ENCODE measurements around the gene SPARC.
"Not testable (repeated sequence)": the region's sequence is repeated elsewhere in the genome, so short reads cannot be mapped to it uniquely, and the experiment has no call there.

Gene SPARC

DNA sequence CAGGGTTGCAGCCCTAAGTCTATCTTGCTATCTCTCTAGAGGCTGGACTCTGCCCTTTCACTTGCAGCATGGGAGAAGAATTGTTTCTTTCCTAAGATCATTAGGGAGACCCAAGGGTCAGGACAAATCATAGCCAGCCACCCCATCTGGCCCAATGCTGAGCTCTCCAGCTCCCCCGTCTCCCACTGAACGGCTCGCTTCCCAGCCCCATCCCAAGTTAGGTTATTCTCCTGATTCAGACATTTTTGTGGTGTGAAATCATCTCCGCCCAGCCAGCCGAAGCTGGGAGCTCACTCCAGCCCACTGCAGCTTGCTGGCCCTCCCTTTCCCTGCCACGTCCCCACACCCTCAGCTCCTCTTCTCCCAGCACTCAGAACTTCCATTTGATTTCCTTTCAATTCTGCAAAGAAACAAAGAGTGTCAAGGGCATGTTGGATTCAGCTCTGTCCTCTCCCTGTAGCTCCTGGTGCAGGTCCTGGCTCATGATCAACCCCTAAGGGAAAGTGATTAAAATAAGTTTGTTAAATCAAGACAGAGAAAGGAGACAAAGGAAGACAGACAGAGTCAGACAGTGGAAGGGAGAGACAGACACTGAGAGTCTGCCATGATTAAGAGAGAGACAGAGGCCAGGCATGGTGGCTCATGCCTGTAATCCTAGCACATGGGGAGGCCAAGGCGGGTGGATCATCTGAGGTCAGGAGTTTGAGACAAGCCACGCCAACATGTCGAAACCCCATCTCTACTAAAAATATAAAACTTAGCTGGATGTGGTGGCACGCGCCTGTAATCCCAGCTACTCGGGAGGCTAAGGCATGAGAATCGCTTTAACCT is 12.6 kb upstream of the SPARC start:
- DNase-seq = no peak

DNA sequence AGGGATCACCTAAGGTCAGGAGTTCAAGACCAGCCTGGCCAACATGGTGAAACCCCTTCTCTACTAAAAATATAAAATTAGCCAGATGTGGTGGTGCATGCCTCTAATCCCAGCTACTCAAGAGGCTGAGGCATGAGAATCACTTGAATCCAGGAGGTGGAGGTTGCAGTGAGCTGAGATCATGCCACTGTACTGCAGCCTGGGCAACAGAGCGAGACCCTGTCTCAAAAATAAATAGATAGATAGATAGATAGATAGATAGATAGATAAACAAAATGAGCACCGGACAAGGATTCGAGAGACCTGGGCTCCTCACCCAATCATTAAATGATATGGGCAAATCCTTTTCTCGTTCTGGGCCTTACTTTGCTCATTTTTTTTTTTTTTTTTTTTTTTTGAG is 11.4 kb upstream of the SPARC start:
- not testable (repeated sequence) for DNase-seq

DNA sequence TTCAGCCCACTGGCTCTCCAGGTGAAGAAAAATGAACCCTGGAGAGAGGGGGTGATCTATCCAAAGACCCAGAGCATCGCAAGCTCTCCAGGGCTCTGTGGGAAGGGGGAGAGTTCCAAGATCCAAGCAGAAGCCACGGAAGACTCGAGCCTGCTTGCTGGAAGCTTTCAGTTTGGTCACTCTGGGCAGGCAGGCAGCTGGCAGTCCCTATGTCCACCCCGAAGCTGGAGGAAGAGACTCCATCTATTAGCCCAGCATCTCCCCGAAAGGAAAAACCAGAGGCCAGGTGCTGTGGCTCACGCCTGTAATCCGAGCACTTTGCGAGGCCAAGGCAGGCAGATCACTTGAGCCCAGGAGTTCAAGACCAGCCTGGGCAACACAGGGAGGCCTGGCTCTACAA is 10.7 kb upstream of the SPARC start:
- DNase-seq = no peak

DNA sequence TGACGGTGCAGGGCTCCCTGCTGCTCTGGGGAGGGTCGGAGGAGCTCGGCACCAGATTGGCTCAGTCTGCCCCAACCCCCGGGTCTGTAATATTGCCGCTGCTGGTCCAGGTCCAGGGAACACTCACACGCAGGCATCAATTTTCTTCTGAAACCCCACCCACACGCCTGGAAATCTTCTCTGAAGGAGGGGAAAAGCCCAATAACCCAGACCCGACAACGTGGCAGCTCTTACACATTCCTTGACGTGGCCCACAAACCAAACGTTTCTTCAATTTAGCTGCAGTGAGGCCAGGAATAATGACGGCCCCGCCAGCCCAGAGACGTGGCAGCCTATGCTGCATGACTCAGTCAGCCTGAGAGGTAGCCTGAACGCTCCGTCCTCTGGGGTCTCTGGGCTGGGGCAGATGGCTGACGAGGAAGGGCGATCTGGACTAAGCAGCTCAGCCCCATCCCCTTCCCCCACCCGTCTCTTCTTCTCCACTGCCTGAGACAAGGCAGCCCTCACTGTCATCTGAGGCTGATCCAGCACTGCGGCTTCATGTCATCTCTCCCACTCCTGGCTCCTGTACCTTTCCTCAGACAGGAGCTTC is 9.9 kb upstream of the SPARC start:
- DNase-seq = peak; percentile 89

GRCh38 chr5:151695464-151695863 is 8.7 kb upstream of the SPARC start:
- DNase-seq = no peak

- no peak for DNase-seq
Observed at GRCh38 chr5:151694035-151694485, 7.3 kb upstream of the SPARC start.

DNA sequence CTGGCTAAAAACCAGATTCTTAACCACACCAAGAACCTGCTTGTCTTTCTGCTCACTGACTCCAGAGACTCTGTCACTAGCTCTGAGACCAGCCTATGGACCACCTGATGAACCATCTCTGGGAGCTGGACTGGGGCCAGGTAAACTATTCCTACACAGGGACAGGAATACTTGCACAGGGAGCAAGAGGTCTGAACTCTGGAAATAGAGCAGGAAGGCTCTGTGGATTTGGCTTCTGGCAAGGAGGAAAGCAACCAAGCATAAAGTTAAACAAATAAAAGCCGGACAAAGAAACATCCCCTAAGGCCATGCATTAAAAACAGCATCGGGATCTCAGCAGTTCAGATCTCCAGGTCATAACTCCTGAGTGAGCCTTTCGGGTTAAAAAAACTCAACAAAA is 5.6 kb upstream of the SPARC start:
- no peak for DNase-seq

DNA sequence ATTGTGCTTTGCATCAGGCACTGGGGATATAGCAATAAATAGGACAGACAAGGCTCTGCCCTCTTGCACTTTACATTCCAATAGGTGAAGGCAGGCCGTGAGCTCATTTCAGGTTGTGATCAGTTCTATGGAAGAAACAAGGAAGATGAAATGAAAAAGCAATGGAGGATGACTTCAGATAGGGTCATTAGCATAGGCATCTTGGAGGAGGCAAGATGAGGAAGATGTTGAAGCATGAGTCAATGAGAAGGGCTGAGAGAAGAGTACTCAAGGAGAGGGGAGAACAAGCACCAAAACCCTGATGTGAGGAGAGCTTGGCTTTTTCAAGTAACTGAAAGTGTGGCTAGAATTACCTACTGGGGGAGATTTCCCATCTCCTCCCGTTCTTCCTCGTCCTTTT is 5.0 kb upstream of the SPARC start:
- DNase-seq = no peak

- DNase-seq = not testable (repeated sequence)
Observed at GRCh38 chr5:151689591-151689990, 2.9 kb upstream of the SPARC start.

DNA sequence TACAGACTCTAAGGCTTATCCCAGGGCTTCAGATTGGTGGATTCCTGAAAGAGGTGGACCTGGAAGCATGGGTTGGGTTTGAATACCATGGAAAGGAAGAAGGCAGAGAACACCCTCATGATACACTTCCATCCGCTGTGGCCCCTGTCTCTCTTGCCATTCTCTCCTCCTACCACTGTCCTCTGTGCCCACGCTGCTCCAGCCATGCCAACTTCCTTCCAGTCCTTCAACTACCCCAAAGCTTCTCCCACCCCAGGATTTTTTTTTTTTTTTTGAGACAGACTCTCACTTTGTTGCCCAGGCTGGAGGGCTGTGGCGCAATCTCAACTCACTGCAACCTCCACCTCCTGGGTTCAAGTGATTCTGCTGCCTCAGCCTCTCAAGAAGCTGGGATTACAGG is 1.7 kb upstream of the SPARC start:
- no peak for DNase-seq

DNA sequence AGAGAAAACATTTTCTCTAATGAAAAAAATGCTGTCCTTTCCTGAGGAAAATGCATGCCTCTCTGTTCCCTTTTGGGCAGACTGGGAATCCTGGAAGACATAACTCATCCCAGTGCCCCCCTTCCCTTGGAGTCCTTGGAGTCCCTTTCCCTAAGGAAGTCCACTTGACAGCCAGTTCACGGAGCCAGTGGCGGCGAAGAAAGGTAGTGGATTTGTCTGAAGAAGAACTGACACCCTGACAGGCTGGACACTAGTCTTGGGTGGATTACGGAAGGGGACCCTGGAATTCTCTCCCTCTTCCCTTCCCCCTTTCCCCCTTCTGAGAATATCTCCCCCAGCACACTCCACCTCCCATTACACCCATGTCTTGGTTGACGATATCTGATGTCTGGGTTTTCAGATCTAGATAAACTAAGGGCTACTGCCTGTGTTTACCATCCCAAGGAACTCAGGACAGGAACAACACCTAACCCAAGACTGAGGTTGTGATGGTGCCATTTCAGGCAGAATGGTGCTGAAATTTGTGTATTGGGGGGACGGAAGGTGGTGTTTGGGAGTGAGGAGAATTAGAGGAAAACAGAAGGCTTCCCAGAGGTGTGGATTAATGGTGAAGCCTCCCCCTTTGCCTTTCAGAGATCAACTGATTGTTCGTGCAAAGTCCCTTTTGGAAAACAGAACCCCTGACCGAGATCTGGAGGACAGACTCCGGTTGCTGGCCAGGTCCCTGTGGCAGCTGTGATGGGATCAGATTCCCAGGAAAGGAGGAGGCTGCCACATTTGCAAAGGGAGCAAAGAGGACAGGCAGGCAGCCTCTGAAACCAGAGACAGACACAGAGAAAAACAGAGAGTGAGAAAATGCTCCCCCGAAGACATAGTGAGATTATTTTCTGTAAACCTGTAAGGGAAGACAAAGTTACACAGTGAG is 704 bp downstream of the SPARC start:
- DNase-seq = peak; percentile 33

GRCh38 chr5:151684690-151685361 is 1.9 kb downstream of the SPARC start:
- peak; percentile 15 for DNase-seq

DNA sequence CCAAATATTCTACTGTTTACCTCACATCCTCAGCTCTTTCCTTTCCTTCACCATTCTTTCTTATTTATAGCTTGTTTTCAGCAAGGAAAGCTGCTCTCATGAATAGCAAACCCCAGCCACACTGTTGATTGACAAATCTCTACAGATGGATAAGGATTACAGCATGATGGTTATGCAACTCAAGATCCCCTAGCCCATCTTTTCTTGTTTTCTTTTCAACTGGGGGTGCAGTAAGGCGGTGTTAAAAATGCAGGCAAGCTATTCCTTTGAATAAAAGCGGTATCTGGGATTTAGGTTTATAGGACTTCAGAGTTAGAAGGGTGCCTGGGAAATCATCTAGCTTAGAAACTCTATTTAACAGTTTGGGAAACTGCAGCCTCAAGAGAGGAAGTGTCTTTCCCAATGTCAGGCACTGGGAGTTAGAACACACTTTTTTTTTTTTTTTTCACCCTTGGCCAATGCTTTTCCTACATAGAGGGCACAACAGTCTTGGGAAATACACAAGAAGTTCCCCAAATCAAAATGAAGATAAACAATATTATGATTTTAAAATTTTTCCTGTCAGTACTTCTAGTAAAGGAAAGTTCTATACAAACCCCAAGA is 2.6 kb downstream of the SPARC start:
- DNase-seq = peak; percentile 13

DNA sequence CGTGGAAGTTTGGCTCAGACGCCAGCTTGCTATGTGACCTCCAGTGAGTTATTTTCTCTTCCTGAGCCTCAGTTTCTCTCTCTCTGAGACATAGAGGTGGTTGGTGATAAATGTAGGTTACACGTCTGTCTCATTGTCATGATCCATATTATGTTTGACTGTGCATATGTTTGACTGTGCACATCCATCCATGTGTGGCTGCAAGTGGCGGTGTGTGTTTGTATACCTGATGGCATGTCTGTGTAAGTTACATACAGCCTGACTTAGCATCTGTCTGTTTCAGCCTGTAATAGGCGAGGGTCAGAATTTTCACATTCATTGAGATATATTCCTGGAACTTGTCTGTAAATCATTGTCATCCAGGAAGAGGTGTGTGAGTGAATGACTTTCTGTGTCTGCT is 3.3 kb downstream of the SPARC start:
- DNase-seq = no peak

GRCh38 chr5:151682751-151683331 is 3.9 kb downstream of the SPARC start:
- DNase-seq = no peak

- no peak for DNase-seq
Observed at GRCh38 chr5:151682240-151682639, 4.5 kb downstream of the SPARC start.

GRCh38 chr5:151680944-151681427 is 5.7 kb downstream of the SPARC start:
- no peak for DNase-seq

GRCh38 chr5:151680156-151680505 is 6.6 kb downstream of the SPARC start:
- DNase-seq = not testable (repeated sequence)

DNA sequence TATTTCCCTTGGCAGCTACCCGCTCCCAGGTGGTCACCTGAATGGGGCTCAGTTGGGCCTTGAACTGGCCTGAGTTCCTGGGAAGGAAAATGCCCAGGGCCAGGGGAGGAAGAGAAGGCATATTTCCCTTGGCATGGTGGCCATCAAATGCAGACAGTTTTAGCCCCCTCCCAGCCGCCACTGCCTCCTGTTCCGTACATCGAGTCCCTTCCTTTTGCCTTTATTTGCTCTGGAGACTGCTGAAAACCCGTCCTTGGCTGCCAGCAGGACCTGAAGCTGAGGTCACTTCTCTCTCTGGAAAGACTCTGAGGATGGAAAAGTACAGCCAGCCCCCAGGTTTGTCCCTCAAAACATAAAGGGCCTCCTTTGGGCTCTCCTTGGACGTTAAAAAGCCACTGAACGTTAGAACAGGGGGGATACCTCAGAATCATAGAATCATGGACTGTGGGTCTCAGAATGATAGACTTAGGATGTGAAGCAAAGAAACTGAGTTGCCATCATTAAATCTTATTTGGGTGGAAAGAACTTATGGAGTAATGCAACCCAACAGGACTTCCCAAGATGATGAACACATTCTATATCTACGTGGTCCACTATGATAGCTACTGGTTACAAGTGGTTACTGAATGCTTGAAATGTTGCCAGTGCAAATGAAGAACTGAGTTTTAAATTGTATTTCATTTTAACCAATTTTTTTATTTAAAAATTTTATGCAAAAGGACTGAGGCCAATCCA is 7.1 kb downstream of the SPARC start:
- DNase-seq = no peak

- DNase-seq = no peak
Observed at GRCh38 chr5:151678713-151679112, 8.0 kb downstream of the SPARC start.
